ENCODE data around the gene CCNDBP1.
"Not testable (repeated sequence)": the region's sequence is repeated elsewhere in the genome, so short reads cannot be mapped to it uniquely, and the experiment has no call there.

Gene CCNDBP1

DNA sequence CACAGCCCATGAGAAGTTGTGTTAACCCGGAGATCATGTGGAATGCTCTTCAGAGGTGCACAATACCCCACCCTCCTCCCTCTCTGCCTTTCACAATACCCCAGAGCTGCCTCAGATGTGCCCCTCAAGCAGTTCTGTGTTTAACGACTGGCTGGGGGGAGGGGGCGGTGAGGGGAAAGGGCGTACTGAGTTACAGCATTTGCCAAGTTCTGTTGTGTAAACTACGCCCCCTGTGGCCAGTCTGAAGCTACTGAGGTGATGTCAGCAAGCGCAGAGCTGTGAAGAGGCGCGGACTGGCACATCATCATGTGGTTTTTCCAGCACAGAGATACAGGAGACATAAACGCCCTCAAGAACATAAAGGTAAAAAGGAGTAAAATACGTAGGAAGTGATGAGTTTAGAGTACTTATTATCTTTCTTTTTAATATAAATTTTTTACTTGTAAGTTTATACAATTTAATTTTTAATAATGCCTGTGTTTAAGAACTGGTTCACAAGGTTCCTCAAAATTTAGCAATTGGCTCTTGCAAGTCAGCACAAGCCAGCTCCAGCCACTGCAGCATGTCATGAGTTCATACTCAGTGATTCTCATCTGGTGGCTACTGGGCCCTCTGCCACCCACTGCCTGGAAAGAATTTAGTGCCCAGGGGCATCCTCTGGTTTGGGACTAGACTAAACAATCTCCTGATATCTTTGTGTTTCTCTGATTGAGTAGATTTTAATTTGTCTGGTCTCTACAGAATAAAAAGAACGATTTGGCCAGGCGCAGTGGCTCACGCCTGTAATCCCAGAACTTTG lies 33.9 kb downstream of the CCNDBP1 start:
- peak in 1 of 2 experiments; percentile 15 for DNase-seq

DNA sequence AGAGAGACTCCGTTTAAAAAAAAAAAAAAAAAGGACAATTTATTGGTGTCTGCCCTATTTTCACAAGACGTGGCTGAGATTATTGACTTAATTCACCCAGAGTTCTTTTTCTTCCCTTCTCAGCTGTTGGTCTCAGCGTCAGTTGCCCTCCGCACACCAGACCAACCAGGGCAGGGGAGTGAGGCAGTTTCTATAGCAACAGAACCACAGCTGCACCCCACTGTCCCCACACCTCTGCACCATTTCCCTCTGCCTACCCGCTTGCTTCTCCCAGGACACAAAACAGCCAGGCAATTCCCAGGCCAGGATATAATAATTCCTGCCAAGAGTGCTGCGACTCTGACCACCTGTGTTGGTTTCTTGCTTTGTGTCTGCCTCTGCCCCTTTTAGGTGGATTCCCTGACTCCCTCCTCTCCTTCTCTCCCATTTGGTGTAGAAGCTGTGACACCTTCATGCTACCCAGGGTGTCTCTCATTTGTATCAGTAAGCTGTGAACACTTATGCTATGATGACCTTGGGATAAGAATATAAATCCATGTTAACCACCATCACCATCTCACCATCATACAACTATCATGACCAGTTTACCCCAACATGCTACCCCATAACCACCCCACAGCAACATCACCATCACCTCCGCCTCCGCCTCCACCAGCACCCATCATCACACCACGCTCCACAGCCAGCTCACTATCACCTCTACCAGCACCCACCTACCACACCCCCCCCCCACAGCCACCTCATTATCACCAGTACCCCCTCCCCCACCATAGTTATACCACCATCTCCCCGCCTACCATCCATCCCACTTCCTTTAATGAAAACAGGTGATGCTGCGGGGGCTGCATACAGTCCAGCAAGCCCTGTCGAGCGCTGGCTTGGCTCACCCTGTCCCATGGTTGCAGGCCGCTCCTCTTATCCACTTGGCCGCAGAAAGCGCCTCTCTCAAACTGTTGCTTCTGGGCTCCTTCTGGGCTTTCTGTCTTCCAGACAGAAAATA lies 35.0 kb downstream of the CCNDBP1 start:
- DNase-seq = no peak

DNA sequence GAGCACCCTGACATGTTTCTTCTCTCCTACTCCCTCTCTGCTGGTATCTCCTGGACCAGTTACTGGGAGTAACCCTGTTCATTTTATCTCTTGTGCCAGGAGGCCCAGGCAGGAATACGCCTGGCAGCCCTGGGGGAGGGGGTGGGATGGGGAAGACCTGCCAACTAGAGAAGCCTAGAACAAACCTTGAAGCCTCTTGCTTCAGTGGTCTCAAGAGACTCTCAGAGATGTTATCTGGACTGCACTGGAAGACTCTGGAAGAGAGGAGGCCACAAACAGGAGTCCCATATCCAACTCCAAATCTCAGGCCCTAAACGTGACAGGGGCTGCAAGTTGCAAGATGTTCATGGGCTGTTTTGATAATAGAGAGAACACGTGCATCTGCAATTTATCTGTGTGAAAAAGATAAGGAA lies 35.8 kb downstream of the CCNDBP1 start, which contains the start of gene EPB42:
Gene EPB42, minus strand, starts transcription at position 28 of the 413 bp plus-strand sequence. CDS start 193 bp downstream, outside the sequence.
- no peak for DNase-seq

DNA sequence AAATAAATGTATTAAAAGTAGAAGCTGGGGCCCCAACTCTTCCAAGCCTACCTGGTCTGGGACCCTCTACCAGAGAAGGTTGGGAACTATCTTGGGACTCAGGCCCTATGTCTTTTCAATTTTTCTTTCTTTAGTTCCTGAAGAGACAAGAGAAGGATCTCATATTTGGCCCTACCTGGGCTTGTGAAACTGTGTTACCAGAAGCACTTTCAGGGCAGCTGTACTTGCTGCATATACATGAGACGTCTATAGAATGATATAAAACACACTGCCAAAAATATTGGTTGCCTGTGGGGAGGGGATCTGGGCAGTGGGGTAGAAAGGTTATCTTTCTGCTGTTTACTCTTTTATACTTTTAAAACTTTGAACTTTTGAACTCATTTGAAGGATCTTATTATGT lies 36.2 kb downstream of the CCNDBP1 start:
- DNase-seq = no peak

DNA sequence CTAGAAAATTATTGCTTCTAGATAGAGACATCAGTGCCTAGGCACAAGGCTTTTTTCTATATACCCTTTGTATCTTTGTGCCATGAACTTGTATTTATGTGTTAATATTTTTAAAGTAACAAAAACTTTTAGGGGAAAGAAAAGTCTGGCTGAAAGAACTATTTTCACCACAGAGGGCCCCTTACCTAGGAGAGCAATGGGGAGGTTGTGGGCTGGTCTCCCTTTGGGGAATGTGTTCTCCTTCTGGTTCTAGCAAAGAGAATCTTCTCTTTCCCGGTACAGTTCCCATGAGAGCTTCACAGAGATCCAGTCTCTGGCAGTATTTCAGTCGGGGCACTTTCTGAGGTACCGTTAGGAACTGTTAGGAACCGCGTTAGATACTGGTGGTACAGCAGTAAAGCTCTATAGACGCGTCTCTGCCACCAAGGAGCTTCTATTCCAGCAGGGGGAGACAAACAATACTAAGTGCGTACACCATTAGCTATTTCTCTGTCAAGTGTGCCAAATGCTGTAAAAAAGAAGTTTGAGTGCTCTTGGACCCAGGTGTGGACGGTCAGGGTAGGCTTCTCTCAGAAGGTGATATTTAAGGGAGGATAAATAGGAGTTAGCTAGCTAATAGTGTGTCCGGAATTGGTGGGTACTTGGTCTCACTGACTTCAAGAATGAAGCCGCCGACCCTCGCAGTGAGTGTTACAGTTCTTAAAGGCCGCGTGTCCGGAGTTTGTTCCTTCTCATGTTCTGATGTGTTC lies 40.2 kb downstream of the CCNDBP1 start:
- peak; percentile 21 to 76 for DNase-seq

DNA sequence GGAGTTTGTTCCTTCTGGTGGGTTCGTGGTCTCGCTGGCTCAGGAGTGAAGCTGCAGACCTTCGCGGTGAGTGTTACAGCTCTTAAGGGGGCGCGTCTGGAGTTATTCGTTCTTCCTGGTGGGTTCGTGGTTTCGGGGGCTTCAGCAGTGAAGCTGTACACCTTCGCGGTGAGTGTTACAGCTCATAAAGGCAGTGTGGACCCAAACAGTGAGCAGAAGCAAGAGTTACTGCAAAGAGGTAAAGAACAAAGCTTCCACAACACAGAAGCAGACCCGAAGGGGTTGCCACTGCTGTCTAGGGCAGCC lies 40.7 kb downstream of the CCNDBP1 start:
- not testable (repeated sequence) for DNase-seq

DNA sequence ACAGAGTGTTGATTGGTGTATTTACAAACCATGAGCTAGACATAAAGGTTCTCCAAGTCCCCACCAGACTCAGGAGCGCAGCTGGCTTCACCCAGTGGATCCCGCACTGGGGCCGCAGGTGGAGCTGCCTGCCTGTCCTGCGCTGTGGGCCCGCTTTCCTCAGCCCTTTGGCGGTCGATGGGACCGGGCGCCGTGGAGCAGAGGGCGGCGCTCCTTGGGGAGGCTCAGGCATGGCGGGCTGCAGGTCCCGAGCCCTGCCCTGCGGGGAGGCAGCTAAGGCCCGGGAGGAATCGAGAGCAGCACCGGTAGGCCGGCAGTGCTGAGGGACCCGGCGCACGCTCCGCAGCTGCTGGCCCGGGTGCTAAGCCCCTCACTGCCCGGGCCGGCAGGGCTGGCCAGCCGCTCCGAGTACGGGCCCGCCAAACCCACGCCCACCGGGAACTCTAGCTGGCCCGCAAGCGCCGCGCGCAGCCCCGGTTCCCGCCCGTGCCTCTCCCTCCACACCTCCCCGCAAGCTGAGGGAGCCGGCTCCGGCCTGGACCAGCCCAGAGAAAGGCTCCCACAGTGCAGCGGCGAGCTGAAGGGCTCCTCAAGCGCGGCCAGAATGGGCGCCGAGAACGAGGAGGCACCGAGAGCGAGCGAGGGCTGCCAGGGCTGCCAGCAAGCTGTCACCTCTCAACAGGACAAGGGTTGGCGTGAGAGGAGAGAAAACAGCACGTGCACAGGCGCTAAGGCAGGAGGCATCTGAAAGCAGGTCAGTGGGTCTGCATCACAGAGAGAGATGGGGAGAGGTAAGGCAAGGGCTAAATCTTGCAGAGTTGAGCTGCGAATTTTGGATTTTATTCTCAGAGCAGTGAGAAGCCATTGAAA lies 41.5 kb downstream of the CCNDBP1 start:
- DNase-seq = no peak

DNA sequence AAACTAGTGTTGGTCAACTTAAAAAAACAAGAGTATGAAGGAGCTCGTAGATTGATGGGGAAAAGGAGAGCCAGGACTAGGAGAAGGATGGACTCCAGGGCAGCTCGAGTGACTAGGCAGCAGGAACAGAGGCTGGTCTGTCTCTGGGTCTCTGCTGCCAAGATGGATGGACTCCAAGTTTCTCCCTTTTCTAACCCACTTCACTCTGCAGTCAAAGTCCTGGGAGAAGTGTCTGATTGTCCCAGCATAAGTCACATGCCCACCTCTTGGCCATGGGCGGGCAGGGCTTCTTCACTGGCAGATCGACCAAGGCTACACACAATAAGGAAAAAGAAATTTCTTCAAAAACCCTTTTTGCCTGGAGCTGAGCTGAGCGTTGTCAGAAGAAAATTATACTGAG lies 44.8 kb downstream of the CCNDBP1 start:
- DNase-seq = no peak

DNA sequence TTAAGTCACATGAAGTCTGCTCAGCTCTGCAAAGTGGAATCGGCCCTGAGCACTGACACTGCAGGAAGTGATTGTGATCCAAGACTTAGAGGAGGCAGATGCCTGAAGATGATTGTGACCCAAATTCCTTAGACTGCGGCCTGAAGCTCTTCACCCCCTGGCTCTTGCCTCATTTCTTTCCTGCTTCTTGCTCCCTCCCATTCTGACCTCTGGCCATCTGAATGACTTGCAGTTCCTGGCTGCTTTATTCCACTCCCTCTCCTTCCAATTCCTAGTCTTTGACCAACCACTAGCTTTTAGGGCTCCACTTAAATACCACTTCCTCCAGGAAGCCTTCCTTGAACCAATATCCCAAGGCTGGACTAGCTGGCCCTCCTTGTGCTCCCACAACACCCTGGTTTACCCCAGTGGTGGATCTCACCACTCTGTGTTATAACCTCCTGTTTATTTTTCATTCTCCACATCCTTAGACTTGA lies 45.5 kb downstream of the CCNDBP1 start:
- DNase-seq = no peak

DNA sequence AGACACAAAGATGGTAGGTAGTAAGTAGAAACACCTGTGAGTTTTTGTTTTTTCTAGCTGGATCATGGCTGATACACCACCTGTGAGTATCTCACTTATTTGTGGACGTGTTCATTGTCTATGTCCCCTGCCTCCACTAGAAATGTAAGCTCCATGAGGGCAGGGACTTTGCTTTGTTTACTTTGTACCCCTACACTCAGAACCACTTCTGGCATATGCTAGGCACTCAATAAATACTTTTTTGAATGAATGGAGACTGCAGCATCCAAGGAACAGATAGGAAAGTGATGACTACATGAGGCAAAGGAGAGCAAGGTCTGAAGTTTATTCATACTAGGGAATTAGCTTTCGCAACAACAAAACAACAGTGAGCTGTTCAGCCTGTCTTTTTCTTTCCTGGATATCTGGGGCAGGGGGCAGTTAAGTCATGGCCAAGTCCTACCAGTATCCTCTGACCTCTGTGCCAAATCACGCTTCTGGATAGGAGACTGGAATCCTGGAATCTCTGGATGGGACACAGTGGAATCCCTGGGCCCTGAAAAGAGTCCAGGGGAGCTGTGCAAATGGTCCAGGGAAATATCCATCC lies 47.2 kb downstream of the CCNDBP1 start:
- no peak for DNase-seq

DNA sequence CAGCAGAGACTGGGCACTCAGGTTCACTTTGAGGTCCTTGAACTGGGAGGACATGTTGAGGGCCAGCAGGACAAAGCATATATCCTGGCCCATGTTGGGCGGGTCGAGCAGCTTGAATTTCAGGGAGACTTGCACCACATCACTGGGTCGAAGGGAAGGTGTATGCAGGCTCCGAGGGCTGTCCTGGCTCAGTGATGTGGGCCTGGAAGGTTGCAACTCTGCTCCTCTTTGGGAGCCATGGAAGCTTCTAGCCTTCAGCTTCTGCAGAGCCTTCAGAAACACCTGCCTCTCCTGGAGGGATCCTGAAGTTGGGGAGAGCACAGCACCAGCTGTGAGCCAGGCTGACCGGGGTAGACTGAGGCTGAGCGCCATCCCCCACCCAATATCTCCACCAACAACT lies 50.3 kb downstream of the CCNDBP1 start:
- no peak for DNase-seq

DNA sequence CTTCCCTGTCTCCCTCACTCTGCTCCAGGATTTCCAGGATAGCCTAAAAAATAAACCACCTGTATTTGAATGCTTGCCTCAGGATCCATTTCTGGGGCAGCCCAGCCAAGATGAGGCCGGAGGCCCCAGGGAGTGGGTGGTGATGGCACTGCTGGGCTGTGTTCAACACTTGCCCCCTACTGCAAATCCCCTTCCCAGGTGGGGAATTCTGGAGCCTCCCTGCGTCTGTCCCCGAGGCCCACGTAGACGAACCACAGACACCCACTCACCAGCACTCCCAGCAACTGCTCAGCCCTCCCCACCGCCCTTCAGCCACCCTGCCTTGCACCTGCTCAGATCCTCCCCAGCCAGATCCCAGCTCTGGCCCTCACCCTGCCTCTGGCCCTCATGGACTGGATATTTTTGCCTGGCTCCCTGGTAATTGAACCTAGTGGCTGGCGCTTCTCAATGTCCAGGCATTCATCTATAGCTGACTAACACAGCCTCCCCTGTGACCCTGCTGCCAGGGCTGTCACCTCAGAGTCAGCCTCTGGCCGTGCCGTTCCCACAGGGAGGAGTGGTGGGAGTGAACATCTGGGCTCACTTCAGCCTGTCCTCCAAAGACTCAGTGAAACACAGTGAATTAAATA lies 52.8 kb downstream of the CCNDBP1 start:
- DNase-seq = no peak

DNA sequence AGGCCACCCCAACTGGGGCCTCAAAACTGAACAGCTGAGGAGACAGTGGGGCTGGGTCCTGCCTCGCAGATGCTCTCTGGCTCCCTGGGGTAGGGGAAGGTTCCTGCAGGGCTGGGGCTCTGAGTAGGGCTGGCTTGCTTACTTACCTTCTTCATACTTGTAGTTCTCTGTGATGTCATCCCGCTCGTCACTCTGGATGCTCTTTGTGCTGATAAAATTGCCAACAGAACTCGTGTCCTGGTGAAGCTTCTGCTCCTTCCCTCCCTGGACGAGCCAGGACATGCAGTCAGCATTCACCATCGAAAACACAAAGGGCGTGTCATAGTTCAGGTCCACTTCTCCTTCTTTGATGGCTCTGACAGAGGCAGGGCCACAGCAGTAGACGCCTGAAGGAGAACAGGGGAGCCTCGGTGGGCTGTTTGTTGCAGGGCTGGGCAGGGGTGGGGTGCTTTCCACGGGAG lies 53.5 kb downstream of the CCNDBP1 start:
- DNase-seq = no peak

DNA sequence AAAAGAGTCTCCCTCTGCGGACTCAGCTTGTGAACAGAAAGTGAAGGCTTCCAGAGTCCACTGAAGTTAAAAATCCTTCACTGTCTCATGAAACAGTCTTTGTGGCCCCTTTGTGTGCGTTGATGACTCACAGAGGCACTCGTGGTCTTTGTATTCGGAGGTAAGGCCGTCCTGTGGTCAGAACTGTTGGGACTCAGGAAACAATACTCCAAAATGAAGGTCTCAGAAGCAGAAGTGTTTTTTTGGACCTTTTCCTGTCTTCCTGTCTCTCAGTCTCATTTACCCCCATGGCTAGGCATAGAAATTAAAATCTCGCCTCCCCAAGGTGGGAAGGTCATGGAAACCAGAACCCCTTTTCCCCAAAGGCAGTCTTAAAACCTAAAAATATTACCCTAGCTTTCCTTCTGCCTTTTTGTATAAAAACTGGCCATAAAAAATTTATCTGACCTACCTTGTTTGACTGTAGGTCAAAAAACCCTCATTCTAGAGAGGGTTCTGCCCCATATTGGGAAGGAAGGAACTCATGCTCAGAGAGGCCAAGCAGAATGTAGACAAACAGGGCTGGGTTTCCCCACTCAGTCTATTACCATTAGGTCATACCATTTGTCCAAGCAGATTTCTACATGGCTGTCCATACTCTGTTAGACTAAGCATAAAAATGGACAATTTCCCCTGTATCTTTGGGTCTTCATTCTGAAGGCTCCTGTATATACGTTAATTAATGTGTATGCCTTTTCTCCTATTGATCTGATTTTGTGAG lies 54.7 kb downstream of the CCNDBP1 start:
- no peak for DNase-seq

DNA sequence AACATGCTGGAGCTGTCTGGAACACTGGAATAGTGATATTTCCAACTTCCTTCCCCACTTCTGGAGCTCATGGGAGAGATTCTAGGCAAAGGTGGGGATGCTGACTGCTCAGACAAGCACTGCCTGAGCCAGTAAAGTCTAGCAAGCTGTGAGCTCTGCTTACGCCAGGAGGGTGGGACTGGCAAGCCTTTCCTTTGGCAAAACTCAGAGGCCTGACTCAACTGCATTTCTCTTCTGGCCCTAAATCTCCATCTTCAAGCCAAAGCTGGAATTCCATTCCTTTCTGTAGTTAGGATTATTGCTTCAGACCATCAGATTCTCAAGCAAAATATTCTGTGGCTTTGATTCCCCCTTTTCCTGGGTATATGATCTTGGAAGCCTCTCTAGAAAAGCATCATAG lies 55.9 kb downstream of the CCNDBP1 start:
- no peak for DNase-seq

DNA sequence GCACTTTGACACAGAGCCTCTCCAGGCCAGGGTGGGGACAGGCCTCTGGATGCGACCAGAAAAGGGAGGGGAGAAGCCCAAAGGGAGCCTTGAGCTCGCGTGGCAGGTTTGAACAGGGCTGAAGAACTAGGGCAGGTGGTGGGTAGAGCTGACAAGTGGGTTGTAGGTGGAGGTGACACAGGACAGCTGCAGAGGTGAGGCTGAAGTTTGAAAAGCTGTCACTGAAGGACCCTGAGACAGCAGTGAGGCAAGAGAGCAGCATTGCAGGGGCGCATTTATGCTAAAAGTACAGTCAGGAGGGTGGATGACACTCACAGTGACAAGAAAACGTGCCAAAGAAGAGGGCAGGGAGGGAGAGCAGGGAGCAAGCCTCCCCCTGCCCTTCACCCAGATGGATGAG lies 57.4 kb downstream of the CCNDBP1 start:
- DNase-seq = no peak

DNA sequence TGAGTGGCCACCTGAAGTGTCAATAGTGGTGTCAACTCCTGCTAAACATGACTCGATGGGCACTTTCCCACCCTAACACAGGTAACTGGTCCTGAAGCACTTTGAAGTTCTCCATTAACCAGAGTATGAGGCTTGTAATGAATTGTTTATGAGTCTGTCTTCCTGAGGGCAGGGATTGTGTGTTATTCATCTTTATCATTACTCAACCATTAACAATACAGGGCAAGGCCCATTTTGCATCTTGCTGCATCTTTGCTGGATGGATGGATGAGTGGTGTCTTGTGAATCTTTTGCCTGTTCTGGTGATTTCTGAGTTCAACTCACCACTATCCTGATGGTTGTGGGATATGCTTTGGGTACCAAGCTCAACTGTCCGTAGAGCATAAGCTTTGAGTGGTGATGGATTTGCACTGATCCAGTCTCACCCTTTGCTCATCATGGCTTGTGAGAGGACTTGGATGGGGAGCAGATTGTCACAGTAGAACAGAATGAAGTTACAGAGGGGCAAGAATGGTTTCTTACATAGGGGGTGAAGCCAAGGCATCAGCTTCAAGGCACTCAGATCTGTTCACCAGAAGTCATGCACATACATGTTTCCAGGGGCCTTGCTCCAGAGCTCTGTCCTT lies 57.9 kb downstream of the CCNDBP1 start:
- DNase-seq = no peak

DNA sequence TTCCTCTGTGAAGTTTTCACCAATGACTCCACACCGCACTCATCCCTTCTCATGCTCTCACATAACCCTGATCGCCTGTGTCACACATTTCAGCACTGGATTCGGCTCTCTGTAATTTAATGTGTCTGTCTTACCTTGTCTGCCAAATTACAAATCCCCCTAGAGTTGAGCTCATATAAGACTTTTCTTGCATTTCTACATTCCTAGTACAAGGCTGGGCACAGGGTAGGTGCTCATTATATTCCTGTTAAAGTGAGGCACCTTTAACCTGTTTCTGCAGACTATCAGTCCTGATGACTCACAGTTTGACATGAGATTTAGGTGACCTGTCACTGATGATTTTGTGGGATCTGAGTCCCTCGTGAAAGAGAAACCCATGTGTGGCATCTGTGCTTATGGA lies 58.9 kb downstream of the CCNDBP1 start:
- no peak for DNase-seq

DNA sequence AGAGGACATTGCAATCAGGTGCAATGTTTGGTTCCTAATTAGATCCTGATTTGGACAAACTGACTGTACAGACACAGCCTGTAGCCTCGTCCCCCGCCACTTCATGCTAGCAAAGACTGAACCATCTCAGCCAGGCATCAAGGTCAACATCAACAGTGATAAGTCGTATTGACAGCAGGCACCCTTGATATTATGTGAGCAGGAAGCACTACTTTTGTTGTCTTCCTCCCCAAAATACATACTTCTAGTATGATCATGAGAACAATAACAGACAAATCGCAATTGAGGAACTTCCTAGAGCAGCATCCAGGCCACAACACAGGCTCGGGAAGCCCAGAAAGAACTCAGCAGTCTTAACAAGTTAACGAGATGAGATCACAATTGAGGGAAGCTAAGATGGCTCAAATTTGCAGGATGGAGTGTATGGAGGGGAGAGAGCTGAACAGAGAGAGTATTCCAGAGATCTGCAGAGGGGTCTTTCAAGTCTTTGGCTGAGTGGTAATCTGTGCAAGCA lies 61.1 kb downstream of the CCNDBP1 start:
- no peak for DNase-seq

Measured in NCI-H526 (cell line).